AG04449 (cell line): ENCODE results near the gene RCAN3.
A peak's percentile ranks its signal among the peaks of the same experiment; 100 is the strongest.

Experiments used
- CTCF ChIA-PET: fragments of 350-600 bp; formaldehyde crosslinking; extraction: SDS; loops from one replicate; lab custom pipeline; 2021; ENCODE audit warnings: antibody characterized with exemption; lab: Yijun Ruan, JAX
- POLR2A ChIA-PET: fragments of 400-600, 350-600 bp; formaldehyde crosslinking; extraction: SDS; loops from one replicate; lab custom pipeline; 2020; ENCODE audit warnings: antibody characterized with exemption, inconsistent platforms; lab: Yijun Ruan, JAX
- DNase-seq: peaks from one replicate; pipeline ENCODE4 v3.0.0-alpha.2; 2010; ENCODE audit warnings: low read depth, low spot score
- H3K4me3 ChIP-seq: 2 replicates; pipeline ENCODE4 v1.5.1; 2011; ENCODE audit warnings: low read depth, mild to moderate bottlenecking, control low read depth, low read length
- TF ChIP-seq, protein P1 (sequence below): IDR thresholded peaks from one replicate; pipeline ENCODE4 v1.5.1; 2011; ENCODE audit warnings: mild to moderate bottlenecking, moderate library complexity, low read length, control low read depth, inconsistent platforms; ENCODE audit not compliant: insufficient read depth; ENCODE audit errors: missing control alignments

RCAN3 gene

GRCh38 chr1:24580756-24581155, 78.1 kb downstream of the RCAN3 start:
- ChIA-PET CTCF (no interaction called here), POLR2A (no interaction called here)
- no peak for DNase-seq
- no peak overlapping the region for H3K4me3 ChIP-seq
- TF ChIP-seq, protein P1, sequence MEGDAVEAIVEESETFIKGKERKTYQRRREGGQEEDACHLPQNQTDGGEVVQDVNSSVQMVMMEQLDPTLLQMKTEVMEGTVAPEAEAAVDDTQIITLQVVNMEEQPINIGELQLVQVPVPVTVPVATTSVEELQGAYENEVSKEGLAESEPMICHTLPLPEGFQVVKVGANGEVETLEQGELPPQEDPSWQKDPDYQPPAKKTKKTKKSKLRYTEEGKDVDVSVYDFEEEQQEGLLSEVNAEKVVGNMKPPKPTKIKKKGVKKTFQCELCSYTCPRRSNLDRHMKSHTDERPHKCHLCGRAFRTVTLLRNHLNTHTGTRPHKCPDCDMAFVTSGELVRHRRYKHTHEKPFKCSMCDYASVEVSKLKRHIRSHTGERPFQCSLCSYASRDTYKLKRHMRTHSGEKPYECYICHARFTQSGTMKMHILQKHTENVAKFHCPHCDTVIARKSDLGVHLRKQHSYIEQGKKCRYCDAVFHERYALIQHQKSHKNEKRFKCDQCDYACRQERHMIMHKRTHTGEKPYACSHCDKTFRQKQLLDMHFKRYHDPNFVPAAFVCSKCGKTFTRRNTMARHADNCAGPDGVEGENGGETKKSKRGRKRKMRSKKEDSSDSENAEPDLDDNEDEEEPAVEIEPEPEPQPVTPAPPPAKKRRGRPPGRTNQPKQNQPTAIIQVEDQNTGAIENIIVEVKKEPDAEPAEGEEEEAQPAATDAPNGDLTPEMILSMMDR = no peak

- H3K4me3 ChIP-seq = no peak overlapping the region
- POLR2A ChIA-PET = no interaction called here
- TF ChIP-seq, protein P1 = no peak
- DNase-seq = no peak
- CTCF ChIA-PET = interaction anchor here (1.0 to 5.9 kb wide), 6 partner anchors 8 to 387 kb away, joined by 3 to 52 read pairs (median 4); no protein-coding TSS in a partner anchor
These were observed 81.6 kb downstream of the RCAN3 start for GRCh38 chr1:24584171-24584647.

- POLR2A ChIA-PET = no interaction called here
- no peak for DNase-seq
- CTCF ChIA-PET = interaction anchor here (0.8 to 5.9 kb wide), 19 partner anchors 8 to 398 kb away, joined by 3 to 55 read pairs (median 8); partner anchors contain the start of gene NIPAL3
- H3K4me3 ChIP-seq = no peak overlapping the region
- TF ChIP-seq, protein P1 = no peak
These were observed 83.5 kb downstream of the RCAN3 start for GRCh38 chr1:24586119-24586518.

- TF ChIP-seq, protein P1 = peak; percentile 65
- H3K4me3 ChIP-seq = no peak overlapping the region
- peak; percentile 9 for DNase-seq
- CTCF ChIA-PET = interaction anchor here (0.7 to 5.9 kb wide), 51 partner anchors 9 to 604 kb away, joined by 3 to 55 read pairs (median 5); partner anchors contain the start of genes NCMAP and NIPAL3
- POLR2A ChIA-PET = no interaction called here
These were observed 84.6 kb downstream of the RCAN3 start for GRCh38 chr1:24586970-24587820.

- CTCF ChIA-PET = interaction anchor here (1.2 to 5.9 kb wide), 10 partner anchors 8 to 389 kb away, joined by 3 to 55 read pairs (median 22); partner anchors contain the start of gene NIPAL3
- H3K4me3 ChIP-seq = no peak overlapping the region
- POLR2A ChIA-PET = no interaction called here
- TF ChIP-seq, protein P1 = no peak
- DNase-seq = no peak
These were observed 85.9 kb downstream of the RCAN3 start for GRCh38 chr1:24588573-24588972.

DNA sequence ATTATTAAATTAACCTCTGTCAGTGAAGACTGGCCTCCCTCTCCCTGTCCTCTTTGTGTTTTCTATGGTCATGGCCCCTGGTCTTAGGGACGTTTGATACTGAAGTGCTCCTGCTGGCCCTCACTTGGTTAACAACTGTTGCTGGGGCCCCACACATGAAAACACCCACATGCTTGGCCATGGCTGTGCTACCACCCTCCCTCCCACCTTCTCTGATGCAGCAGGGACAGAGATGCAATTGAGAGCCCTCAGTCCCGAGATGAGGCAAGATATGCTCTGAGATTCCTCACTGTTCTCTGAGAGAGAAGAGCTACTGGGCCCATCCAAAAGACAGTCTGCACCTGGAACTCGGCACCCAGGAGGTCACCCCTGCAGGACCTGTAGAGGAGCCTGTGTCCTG, 86.6 kb downstream of the RCAN3 start:
- TF ChIP-seq, protein P1 = no peak
- ChIA-PET POLR2A (no interaction called here), CTCF (interaction anchor here (0.6 to 2.1 kb wide), 5 partner anchors 14 to 390 kb away, joined by 3 to 8 read pairs (median 3); no protein-coding TSS in a partner anchor)
- no peak for DNase-seq
- no peak overlapping the region for H3K4me3 ChIP-seq
